G401 (cell line): Measurements from ENCODE around the gene ELAVL4. TPM values are rescaled to one million over a fixed set of nuclear protein-coding genes. Genes with fewer than 3 reads are reported as not detected.

Source experiments
- DNase-seq: peaks from one replicate; pipeline ENCODE4 v3.0.0-alpha.2; 2015; ENCODE audit warnings: low spot score
- in situ Hi-C: cut with HindIII; loops from 2 replicates; pipeline ENCODE4 v1.10.0; 2016; ENCODE audit warnings: low sequenced_read_pairs, mixed read lengths
- total RNA-seq: library from RNA; depleted of rRNA; stranded (reverse); fragments of >200 nt; shearing (Covaris generic); gene quantifications from 2 replicates; pipeline ENCODE4 v1.2.3, GENCODE V29; 2014

ELAVL4 gene
- total RNA-seq, 1 experiment from 2014 or later = not detected

- no peak for DNase-seq
- in situ Hi-C loops = no loop called here
Observed at GRCh38 chr1:50172299-50172698, 63.6 kb downstream of the ELAVL4 start.

- in situ Hi-C loops = no loop called here
- no peak for DNase-seq
Observed at GRCh38 chr1:50174101-50174500, 65.4 kb downstream of the ELAVL4 start.

GRCh38 chr1:50175719-50176639 is 67.3 kb downstream of the ELAVL4 start:
- in situ Hi-C loops = no loop called here
- no peak for DNase-seq

GRCh38 chr1:50177994-50178393 is 69.3 kb downstream of the ELAVL4 start:
- DNase-seq = no peak
- in situ Hi-C loops = no loop called here

GRCh38 chr1:50179639-50180038 is 70.9 kb downstream of the ELAVL4 start:
- in situ Hi-C loops = no loop called here
- no peak for DNase-seq

GRCh38 chr1:50180367-50180766 is 71.6 kb downstream of the ELAVL4 start:
- DNase-seq = no peak
- in situ Hi-C loops = no loop called here

GRCh38 chr1:50181027-50181663 is 72.4 kb downstream of the ELAVL4 start:
- in situ Hi-C loops = no loop called here
- no peak for DNase-seq

- in situ Hi-C loops = no loop called here
Observed at GRCh38 chr1:50183378-50184133, 74.8 kb downstream of the ELAVL4 start.

GRCh38 chr1:50189369-50189768 is 80.6 kb downstream of the ELAVL4 start:
- in situ Hi-C loops = no loop called here
- no peak for DNase-seq

More at GRCh38 chr1:50183378-50184133, 74.8 kb downstream of the ELAVL4 start:
- DNase-seq = no peak

- no peak for DNase-seq
- in situ Hi-C loops = no loop called here
Observed at GRCh38 chr1:50193002-50193401, 84.3 kb downstream of the ELAVL4 start.

- DNase-seq = no peak
- in situ Hi-C loops = no loop called here
Observed at GRCh38 chr1:50195205-50195604, 86.5 kb downstream of the ELAVL4 start.

GRCh38 chr1:50196081-50196480 is 87.4 kb downstream of the ELAVL4 start:
- in situ Hi-C loops = no loop called here
- no peak for DNase-seq

- in situ Hi-C loops = no loop called here
- DNase-seq = peak; percentile 4
Observed at GRCh38 chr1:50197216-50197615, 88.5 kb downstream of the ELAVL4 start.

GRCh38 chr1:50208315-50208714 is 99.6 kb downstream of the ELAVL4 start:
- in situ Hi-C loops = no loop called here
- no peak for DNase-seq

- in situ Hi-C loops = no loop called here
- no peak for DNase-seq
Observed at GRCh38 chr1:50208756-50209155, 100.0 kb downstream of the ELAVL4 start.

GRCh38 chr1:50209749-50210148 is 101.0 kb downstream of the ELAVL4 start:
- DNase-seq = no peak
- in situ Hi-C loops = no loop called here

- no peak for DNase-seq
- in situ Hi-C loops = no loop called here
Observed at GRCh38 chr1:50213505-50213904, 104.8 kb downstream of the ELAVL4 start.

- in situ Hi-C loops = no loop called here
- no peak for DNase-seq
Observed at GRCh38 chr1:50214717-50215116, 106.0 kb downstream of the ELAVL4 start.

- DNase-seq = no peak
- in situ Hi-C loops = no loop called here
Observed at GRCh38 chr1:50218344-50219120, 109.8 kb downstream of the ELAVL4 start.
